CD4-positive, alpha-beta T cell treated with Interleukin-6 at 100 ng/mL for 8 hours (primary cell): ENCODE data around the gene BAHD1.

Source experiments
- DNase-seq: peaks from one replicate; pipeline ENCODE4 v3.0.0-alpha.2; 2020; ENCODE audit warnings: mixed read lengths, low spot score

The BAHD1 gene

GRCh38 chr15:40445421-40445922 lies 4.7 kb downstream of the BAHD1 start:
- no peak for DNase-seq

- DNase-seq = no peak
These were observed 5.4 kb downstream of the BAHD1 start for GRCh38 chr15:40446144-40446543.

- no peak for DNase-seq
These were observed 7.6 kb downstream of the BAHD1 start for GRCh38 chr15:40448354-40448753.

- no peak for DNase-seq
These were observed 8.5 kb downstream of the BAHD1 start for GRCh38 chr15:40449275-40449674.

- no peak for DNase-seq
These were observed 9.3 kb downstream of the BAHD1 start for GRCh38 chr15:40450047-40450446.

GRCh38 chr15:40451527-40452158 lies 10.9 kb downstream of the BAHD1 start:
- no peak for DNase-seq

GRCh38 chr15:40452296-40453090 lies 11.7 kb downstream of the BAHD1 start:
- DNase-seq = no peak

GRCh38 chr15:40453941-40454340 lies 13.2 kb downstream of the BAHD1 start:
- peak; percentile 50 for DNase-seq

- DNase-seq = no peak
These were observed 14.2 kb downstream of the BAHD1 start for GRCh38 chr15:40454904-40455391.

GRCh38 chr15:40456299-40456712 lies 15.6 kb downstream of the BAHD1 start:
- no peak for DNase-seq

- no peak for DNase-seq
These were observed 16.0 kb downstream of the BAHD1 start for GRCh38 chr15:40456738-40457137.

GRCh38 chr15:40458495-40459371 lies 18.0 kb downstream of the BAHD1 start:
- DNase-seq = no peak

GRCh38 chr15:40459391-40460015 lies 18.8 kb downstream of the BAHD1 start:
- DNase-seq = no peak

GRCh38 chr15:40460404-40460803 lies 19.7 kb downstream of the BAHD1 start:
- DNase-seq = no peak

GRCh38 chr15:40461958-40462357 lies 21.2 kb downstream of the BAHD1 start:
- no peak for DNase-seq

- DNase-seq = no peak
These were observed 22.5 kb downstream of the BAHD1 start for GRCh38 chr15:40463279-40463678.

- DNase-seq = no peak
These were observed 23.3 kb downstream of the BAHD1 start for GRCh38 chr15:40463886-40464545.

GRCh38 chr15:40464595-40465185 lies 23.9 kb downstream of the BAHD1 start:
- DNase-seq = no peak

GRCh38 chr15:40465939-40466338 lies 25.2 kb downstream of the BAHD1 start:
- no peak for DNase-seq

GRCh38 chr15:40466426-40467260 lies 25.9 kb downstream of the BAHD1 start:
- DNase-seq = no peak
